Measurements from ENCODE around the gene VASP. TPM values are rescaled to one million over a fixed set of nuclear protein-coding genes. Genes with fewer than 3 reads are reported as not detected.
A peak's percentile ranks its signal among the peaks of the same experiment; 100 is the strongest.

VASP gene
- total RNA-seq, 1 donor from 2014 or later = 53.8 TPM

DNA sequence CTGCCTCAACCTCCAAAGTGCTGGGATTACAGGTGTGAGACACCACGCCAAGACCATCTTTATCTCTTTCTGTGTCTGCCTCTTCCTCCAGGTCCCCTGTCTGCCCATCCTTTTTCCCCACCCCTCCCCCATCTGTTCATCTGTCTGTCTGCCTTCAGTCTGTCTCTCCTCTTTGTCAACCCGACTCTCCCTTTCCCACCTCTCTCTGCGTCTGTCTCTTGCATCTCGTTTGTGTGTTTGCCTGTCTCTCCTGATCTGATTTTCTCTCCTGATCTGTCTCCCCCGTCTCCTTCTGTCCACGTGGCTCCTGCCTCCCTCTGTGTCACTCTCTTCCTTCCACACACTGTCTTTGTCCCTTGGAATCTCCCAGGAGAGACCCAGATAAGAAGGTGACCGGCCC, 10.0 kb downstream of the VASP start:
- Mint-ChIP-seq H3K9me3 (no peaks in the 10 kb centered on the region), H3K27me3 (ENCODE audit: low read depth) (no peaks in the 10 kb centered on the region), H3K4me3 (no peak overlapping the region), H3K36me3 (peaks cover 13% of the 10 kb centered on the region), H3K27ac (no peak overlapping the region), H3K4me1 (no peaks in the 10 kb centered on the region)
- TF ChIP-seq, protein P1, sequence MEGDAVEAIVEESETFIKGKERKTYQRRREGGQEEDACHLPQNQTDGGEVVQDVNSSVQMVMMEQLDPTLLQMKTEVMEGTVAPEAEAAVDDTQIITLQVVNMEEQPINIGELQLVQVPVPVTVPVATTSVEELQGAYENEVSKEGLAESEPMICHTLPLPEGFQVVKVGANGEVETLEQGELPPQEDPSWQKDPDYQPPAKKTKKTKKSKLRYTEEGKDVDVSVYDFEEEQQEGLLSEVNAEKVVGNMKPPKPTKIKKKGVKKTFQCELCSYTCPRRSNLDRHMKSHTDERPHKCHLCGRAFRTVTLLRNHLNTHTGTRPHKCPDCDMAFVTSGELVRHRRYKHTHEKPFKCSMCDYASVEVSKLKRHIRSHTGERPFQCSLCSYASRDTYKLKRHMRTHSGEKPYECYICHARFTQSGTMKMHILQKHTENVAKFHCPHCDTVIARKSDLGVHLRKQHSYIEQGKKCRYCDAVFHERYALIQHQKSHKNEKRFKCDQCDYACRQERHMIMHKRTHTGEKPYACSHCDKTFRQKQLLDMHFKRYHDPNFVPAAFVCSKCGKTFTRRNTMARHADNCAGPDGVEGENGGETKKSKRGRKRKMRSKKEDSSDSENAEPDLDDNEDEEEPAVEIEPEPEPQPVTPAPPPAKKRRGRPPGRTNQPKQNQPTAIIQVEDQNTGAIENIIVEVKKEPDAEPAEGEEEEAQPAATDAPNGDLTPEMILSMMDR (IDR thresholded peaks at IDR 0.05; ENCODE audit: unreplicated experiment) = no peak
- DNase-seq (ENCODE audit: low spot score in 2 of 2, unreplicated experiment in 2 of 2) = no peak

DNA sequence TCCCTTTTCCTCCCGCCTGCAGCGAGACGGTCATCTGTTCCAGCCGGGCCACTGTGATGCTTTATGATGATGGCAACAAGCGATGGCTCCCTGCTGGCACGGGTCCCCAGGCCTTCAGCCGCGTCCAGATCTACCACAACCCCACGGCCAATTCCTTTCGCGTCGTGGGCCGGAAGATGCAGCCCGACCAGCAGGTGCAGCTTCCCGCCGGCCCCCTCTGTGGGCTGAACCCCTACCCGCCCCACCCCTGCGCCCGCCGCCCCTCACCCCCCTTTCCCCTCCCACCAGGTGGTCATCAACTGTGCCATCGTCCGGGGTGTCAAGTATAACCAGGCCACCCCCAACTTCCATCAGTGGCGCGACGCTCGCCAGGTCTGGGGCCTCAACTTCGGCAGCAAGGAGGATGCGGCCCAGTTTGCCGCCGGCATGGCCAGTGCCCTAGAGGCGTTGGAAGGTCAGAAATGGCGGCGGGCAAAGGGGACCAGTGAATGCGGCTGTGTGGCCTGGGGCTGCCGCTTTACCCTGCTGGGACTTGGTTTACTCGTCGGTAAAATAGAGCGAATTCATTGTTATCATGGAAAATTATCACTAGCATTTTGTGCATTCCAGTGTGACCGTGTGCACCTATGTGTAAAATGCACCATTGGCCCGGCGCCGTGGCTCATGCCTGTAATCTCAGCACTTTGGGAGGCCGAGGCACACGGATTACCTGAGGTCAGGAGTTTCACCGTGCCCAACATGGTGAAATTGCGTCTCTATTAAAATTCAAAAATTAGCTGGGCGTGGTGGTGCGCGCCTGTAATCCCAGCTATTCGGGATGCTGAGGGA, 10.6 kb downstream of the VASP start:
- Mint-ChIP-seq H3K4me1 (no peaks in the 10 kb centered on the region), H3K4me3 (no peak overlapping the region), H3K27ac (no peak overlapping the region), H3K36me3 (peaks cover 13% of the 10 kb centered on the region), H3K27me3 (ENCODE audit: low read depth) (no peaks in the 10 kb centered on the region), H3K9me3 (no peaks in the 10 kb centered on the region)
- no peak for DNase-seq (ENCODE audit: low spot score in 2 of 2, unreplicated experiment in 2 of 2)
- TF ChIP-seq, protein P1 (IDR thresholded peaks at IDR 0.05; ENCODE audit: unreplicated experiment) = no peak

DNA sequence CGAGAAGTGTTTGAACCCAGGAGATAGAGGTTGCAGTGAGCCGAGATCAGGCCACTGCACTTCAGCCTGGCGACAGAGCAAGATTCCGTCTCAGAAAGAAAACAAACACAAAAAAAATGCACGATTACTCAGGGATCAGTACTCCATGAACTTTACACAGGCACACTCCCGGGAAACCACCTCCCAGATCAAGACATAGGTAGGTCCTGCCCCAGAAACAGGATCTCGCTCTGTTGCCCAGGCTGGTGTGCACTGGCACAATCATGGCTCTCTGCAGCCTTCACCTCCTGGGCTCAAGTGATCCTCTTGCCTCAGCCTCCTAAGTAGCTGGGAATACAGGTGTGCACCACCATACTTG, 11.2 kb downstream of the VASP start:
- H3K27me3 Mint-ChIP-seq (ENCODE audit: low read depth) = no peaks in the 10 kb centered on the region
- H3K9me3 Mint-ChIP-seq = no peaks in the 10 kb centered on the region
- peaks cover 13% of the 10 kb centered on the region for H3K36me3 Mint-ChIP-seq
- no peak overlapping the region for H3K4me3 Mint-ChIP-seq
- DNase-seq (ENCODE audit: low spot score in 2 of 2, unreplicated experiment in 2 of 2) = no peak
- no peak overlapping the region for H3K27ac Mint-ChIP-seq
- H3K4me1 Mint-ChIP-seq = no peaks in the 10 kb centered on the region
- TF ChIP-seq, protein P1 (IDR thresholded peaks at IDR 0.05; ENCODE audit: unreplicated experiment) = no peak

DNA sequence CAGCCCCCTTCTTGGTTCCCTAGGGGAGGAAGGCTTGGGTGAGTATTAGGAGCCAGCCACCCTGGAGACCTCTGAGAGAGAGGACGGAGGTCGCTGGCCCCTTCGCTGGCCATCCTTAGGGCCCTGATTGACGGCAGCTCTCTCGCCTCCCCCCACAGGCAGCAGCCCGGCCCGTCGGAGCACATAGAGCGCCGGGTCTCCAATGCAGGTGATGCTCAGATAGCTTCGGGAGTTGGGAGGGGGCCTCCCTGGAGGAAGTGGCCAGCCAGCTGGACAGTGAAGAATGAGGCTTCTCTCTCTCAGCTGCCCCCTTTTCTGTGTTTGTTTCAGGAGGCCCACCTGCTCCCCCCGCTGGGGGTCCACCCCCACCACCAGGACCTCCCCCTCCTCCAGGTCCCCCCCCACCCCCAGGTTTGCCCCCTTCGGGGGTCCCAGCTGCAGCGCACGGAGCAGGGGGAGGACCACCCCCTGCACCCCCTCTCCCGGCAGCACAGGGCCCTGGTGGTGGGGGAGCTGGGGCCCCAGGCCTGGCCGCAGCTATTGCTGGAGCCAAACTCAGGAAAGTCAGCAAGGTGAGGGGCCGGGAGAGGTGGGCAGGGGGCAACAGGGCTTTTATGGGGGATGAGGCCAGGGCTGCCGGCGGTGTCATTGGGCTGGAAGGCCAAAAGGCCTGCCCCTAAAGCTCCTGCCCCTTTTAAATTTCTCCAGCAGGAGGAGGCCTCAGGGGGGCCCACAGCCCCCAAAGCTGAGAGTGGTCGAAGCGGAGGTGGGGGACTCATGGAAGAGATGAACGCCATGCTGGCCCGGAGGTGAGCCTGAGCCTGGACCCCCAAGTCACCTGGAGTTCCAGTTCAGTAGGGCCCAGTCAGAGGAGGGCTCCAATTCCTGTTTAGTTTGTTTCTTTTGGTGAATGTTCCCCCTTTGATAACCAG, 15.0 kb downstream of the VASP start:
- Mint-ChIP-seq H3K4me1 (no peaks in the 10 kb centered on the region), H3K9me3 (no peaks in the 10 kb centered on the region), H3K27me3 (ENCODE audit: low read depth) (no peaks in the 10 kb centered on the region), H3K4me3 (no peak overlapping the region), H3K36me3 (peaks cover 24% of the 10 kb centered on the region), H3K27ac (no peak overlapping the region)
- no peak for DNase-seq (ENCODE audit: low spot score in 2 of 2, unreplicated experiment in 2 of 2)
- TF ChIP-seq, protein P1 (IDR thresholded peaks at IDR 0.05; ENCODE audit: unreplicated experiment) = no peak

DNA sequence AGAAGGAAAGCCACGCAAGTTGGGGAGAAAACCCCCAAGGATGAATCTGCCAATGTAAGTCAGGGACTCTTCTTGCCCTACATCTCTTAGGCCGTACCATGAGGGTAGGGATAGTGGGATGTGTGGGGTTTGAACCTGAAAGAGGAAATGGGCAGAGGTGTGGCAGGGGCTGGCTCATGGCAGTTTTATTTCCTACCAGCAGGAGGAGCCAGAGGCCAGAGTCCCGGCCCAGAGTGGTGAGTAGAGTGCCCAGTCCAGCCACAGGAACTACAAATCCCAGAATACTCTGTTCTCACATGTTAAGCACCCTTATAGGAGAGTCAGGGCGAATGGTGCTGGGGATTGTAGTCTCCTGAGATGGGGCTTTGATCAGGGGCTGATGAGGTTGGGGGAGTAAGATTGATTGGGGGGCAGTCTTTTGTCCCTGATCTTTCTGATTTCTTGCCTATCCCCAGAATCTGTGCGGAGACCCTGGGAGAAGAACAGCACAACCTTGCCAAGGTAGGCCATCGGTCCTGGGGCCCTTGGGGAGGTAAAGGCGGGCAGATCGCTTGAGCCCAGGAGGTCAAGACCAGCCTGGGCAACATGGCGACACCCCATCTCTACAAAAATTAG, 16.5 kb downstream of the VASP start:
- peaks cover 10% of the 10 kb centered on the region for H3K4me1 Mint-ChIP-seq
- peaks cover 12% of the 10 kb centered on the region for H3K27me3 Mint-ChIP-seq (ENCODE audit: low read depth)
- no peak overlapping the region for H3K4me3 Mint-ChIP-seq
- peak in 1 of 2 experiments; percentile 82 for DNase-seq (ENCODE audit: low spot score in 2 of 2, unreplicated experiment in 2 of 2)
- no peaks in the 10 kb centered on the region for H3K9me3 Mint-ChIP-seq
- TF ChIP-seq, protein P1 (IDR thresholded peaks at IDR 0.05; ENCODE audit: unreplicated experiment) = peak; percentile 88
- H3K27ac Mint-ChIP-seq = peak overlapping the region; percentile 78
- peaks cover 15% of the 10 kb centered on the region for H3K36me3 Mint-ChIP-seq
